Fibroblast of the aortic adventitia (primary cell): ENCODE measurements around the gene LIME1. TPM values are rescaled to one million over a fixed set of nuclear protein-coding genes. Genes with fewer than 3 reads are reported as not detected.

Experiments
- DNase-seq: peaks from one replicate; pipeline ENCODE4 v3.0.0-alpha.2; 2010; ENCODE audit warnings: low read depth
- H3K4me3 ChIP-seq: 2 replicates; pipeline ENCODE4 v1.5.1; 2011; ENCODE audit warnings: low read depth, mild to moderate bottlenecking, control low read depth, low read length, moderate library complexity
- total RNA-seq: library from RNA; depleted of rRNA; stranded (reverse); fragments of >200 nt; gene quantifications from 2 replicates; pipeline ENCODE4 v1.2.3, GENCODE V29; 2012; ENCODE audit warnings: low replicate concordance
- TF ChIP-seq, protein P1 (sequence below): IDR thresholded peaks from 2 replicates; pipeline ENCODE4 v1.5.1; 2011; ENCODE audit warnings: mild to moderate bottlenecking, low read length, control low read depth, inconsistent platforms; ENCODE audit not compliant: insufficient read depth

LIME1 gene
- total RNA-seq, 1 donor, result 1.7 TPM

DNA sequence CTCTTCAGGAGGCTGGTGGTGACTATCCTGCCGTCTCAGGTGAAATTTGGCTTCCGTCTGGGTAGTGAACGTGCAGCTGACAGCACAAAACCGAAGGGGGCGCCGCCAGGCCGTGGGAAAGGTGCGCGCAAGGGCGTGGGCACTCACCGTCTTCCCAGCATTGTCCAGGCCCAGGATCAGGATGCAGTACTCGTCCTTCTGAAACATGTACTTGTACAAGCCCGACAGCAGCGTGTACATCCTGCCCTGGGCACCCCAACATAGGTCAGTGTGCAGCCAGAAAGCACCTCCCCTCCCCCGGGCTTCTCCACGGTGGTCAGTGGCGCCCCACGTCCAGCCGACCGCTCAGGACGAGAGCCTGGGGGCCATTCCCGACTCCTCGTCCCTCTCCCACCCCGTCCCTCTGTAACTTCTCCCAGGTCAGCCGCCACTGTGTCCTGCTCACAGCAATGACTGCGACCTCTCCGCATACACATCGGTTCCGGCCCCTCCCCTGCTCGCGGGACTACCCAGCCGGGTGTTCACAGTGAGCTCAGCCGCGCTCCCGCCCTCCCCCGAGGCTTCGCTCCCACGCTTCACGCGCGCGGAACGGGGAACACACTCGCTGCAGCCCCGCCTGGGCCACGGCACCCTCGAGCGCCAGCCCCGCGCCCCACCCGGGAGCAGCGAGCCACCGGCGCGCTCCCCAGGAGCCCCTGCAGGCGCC, 29.5 kb upstream of the LIME1 start:
- DNase-seq, result peak; percentile 22
- TF ChIP-seq, protein P1, sequence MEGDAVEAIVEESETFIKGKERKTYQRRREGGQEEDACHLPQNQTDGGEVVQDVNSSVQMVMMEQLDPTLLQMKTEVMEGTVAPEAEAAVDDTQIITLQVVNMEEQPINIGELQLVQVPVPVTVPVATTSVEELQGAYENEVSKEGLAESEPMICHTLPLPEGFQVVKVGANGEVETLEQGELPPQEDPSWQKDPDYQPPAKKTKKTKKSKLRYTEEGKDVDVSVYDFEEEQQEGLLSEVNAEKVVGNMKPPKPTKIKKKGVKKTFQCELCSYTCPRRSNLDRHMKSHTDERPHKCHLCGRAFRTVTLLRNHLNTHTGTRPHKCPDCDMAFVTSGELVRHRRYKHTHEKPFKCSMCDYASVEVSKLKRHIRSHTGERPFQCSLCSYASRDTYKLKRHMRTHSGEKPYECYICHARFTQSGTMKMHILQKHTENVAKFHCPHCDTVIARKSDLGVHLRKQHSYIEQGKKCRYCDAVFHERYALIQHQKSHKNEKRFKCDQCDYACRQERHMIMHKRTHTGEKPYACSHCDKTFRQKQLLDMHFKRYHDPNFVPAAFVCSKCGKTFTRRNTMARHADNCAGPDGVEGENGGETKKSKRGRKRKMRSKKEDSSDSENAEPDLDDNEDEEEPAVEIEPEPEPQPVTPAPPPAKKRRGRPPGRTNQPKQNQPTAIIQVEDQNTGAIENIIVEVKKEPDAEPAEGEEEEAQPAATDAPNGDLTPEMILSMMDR, result peak; percentile 25
- peak overlapping the region; percentile 84 for H3K4me3 ChIP-seq

DNA sequence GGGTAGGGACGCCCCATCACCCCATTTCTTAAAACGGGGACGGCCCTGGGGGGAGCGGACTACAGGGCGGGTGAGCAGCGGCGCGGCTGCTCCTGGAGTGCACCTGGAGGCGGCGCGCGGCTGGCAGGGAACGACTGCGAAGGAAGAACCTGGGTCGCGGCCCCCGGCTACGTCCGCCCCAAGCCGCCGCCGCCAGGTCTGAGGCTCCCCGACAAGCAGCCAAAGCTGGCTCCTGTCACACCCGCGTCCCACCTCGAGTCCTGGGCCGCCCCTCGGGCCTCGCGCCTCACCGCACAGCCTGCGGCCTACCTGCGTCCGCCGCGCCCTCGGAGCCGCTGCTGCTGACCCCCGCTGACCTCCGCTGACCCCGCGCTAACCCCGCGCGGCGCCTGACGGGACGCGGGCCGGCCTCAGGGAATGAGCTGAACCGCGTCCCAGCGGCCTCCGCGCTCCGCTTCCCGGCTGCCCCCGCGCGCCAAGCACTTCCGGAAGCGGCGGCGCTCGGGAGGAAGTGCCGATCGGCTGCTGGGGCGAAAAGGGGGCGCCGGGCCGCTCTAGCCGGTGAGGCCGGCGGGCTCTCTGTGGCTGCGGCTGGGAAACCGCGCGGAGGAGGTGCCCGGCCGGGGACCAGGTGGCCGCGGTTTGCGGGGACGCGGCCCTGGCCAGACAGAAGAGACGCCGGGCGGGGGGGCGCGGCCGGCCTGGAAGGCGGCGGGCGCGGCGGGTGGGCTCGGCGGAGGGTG, 28.7 kb upstream of the LIME1 start, which contains the start of the genes ARFRP1 and ZGPAT:
TSS of gene ARFRP1 (minus strand) at position 419 of the 743 bp plus-strand sequence. CDS start 885 bp downstream, outside the sequence.
TSS of gene ZGPAT (plus strand) at position 482 of the 743 bp plus-strand sequence. CDS start 542 bp downstream, outside the sequence.
- TF ChIP-seq, protein P1, result no peak
- peak within 1 kb of the TSS; percentile 84 for H3K4me3 ChIP-seq
- peak; percentile 68 for DNase-seq

DNA sequence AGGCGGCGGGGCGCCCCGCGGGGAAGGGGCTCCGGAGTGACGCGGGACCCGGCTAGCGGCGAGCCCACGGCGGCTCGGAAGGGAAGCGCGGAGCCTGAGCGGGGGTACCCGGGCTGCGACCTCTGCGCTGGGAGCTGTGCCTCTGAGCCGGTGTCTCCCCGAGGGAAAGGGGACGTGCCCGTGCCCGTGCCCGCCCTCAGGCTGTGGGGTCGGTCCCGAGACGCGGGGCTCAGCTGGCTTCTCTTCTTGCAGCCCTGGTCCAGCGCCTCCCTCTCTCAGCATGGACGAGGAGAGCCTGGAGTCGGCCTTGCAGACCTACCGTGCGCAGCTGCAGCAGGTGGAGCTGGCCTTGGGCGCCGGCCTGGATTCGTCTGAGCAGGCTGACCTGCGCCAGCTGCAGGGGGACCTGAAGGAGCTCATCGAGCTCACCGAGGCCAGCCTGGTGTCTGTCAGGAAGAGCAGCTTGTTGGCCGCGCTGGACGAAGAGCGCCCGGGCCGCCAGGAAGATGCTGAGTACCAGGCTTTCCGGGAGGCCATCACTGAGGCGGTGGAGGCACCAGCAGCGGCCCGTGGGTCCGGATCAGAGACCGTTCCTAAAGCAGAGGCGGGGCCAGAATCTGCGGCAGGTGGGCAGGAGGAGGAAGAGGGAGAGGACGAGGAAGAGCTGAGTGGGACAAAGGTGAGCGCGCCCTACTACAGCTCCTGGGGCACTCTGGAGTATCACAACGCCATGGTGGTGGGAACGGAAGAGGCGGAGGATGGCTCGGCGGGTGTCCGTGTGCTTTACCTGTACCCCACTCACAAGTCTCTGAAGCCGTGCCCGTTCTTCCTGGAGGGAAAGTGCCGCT, 27.9 kb upstream of the LIME1 start:
- peak overlapping the region; percentile 84 for H3K4me3 ChIP-seq
- DNase-seq, result no peak
- TF ChIP-seq, protein P1, result no peak

DNA sequence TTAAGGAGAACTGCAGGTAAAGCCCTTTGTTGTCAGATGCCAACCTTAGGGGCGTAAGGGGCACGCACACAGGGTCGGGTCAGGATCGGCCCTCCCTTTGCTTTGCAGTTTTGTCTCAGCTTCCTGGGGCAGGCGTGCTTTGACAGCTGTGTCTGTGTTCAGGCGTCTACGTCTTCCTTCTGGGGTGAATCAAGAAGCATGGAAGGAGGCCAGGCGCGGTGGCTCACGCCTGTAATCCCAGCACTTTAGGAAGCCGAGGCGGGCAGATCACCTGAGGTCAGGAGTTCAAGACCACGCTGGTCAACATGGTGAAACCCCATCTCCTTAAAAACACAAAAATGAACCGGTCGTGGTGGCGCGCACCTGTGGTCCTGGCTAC, 27.3 kb upstream of the LIME1 start:
- DNase-seq, result no peak
- TF ChIP-seq, protein P1, result no peak
- peak overlapping the region; percentile 84 for H3K4me3 ChIP-seq

DNA sequence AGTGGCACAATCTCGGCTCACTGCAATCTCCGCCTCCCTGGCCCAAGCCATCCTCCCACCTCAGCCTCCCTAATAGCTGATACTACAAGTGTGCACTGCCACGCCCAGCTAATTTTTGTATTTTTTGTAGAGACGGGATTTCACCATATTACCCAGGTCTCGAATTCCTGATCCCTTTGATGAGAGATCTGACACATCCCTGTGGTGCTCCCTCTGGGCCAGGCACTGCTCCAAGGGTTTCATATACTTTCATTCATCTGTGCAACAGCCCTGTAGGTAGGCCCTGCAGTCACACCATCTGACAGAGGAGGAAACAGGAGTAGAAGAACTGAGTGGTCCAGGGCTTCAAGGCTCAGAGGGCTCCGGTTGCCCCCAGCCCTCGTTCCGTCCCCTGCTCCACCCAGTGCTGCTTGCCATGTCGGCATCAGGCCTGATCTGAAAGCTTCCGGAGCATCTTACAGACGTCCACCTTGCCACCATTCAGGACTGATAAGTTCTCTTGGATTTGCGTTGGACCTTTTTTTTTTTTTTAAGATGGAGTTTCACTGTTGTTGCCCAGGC, 25.3 kb upstream of the LIME1 start:
- DNase-seq, result no peak
- TF ChIP-seq, protein P1, result no peak
- H3K4me3 ChIP-seq, result no peak overlapping the region

DNA sequence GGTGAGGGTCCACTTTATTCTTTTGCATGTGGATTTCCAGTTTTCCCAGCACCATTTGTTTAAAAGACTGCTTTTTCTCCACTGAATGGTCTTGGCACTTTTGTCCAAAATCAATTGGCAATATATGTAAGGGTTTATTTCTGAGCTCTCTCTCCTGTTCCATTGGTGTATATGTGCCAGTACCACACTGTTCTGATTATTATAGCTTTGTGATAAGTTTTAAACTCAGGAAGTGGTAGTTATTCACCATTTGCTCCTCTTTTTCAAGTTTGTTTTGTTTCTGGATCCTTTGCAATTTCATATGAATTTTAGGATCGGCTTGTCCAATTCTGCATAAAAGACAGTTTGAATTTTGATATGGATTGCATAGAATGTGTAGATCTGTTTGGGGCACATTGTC, 24.3 kb upstream of the LIME1 start:
- no peak overlapping the region for H3K4me3 ChIP-seq
- TF ChIP-seq, protein P1, result no peak
- DNase-seq, result no peak
